ENCODE measurements around the gene MRPL10. TPM values are rescaled to one million over a fixed set of nuclear protein-coding genes. Genes with fewer than 3 reads are reported as not detected.

MRPL10 gene
- total RNA-seq, 1 experiment from 2014 or later, result 67.2 TPM

- H2BK15ac ChIP-seq (ENCODE audit: low read depth, low read length), result no peak overlapping the region
- H3K23me2 ChIP-seq (ENCODE audit: insufficient read length, low read depth, low read length, poor library complexity, severe bottlenecking), result peaks cover 22% of the 10 kb centered on the region
- peak overlapping the region; percentile 55 to 78 for H3K4me3 Mint-ChIP-seq
- H3K18ac ChIP-seq (ENCODE audit: insufficient read length, low read depth, low read length), result no peak overlapping the region
- peaks cover 78% of the 10 kb centered on the region for H3K27me3 Mint-ChIP-seq (ENCODE audit: low read depth)
- no peak for TF ChIP-seq CTCF (conservative IDR thresholded peaks at IDR 0.05)
- peaks cover 0 to 2% (median 0%) of the 10 kb centered on the region in 3 experiments; a peak in 1 of 7 replicates for H3K36me3 Mint-ChIP-seq (ENCODE audit: insufficient read depth in 1 of 3, low read depth in 3 of 3)
- DNase-seq, result peak; percentile 72
- H3K4ac ChIP-seq (ENCODE audit: low read depth, low read length), result no peak overlapping the region
- no CpG with 5 or more reads among the region's 31 CpGs for WGBS (ENCODE audit: extremely low coverage, insufficient read length, low lambda C conversion rate)
- H3K27me3 ChIP-seq (ENCODE audit: insufficient read depth, low read length), result peaks cover 44% of the 10 kb centered on the region
- H3K79me1 ChIP-seq (ENCODE audit: insufficient read depth, low read depth, low read length, poor library complexity, severe bottlenecking), result no peaks in the 10 kb centered on the region
- H4K20me1 ChIP-seq (ENCODE audit: control insufficient read depth, insufficient read depth, insufficient read length), result no peaks in the 10 kb centered on the region
- H3K9ac ChIP-seq (ENCODE audit: extremely low read depth, insufficient read length, low read length), result no peak overlapping the region
- H2BK5ac ChIP-seq (ENCODE audit: insufficient read length, low read length), result no peak overlapping the region
- no peak overlapping the region for H3K56ac ChIP-seq (ENCODE audit: insufficient read length, low read depth, low read length)
- H4K91ac ChIP-seq (ENCODE audit: insufficient read length, low read depth, low read length), result no peak overlapping the region
- H3K27ac Mint-ChIP-seq, result peak overlapping the region in 1 of 3 experiments; percentile 22; a peak in 1 of 7 replicates
- no peak overlapping the region for H3K27ac ChIP-seq (ENCODE audit: insufficient read length, low read depth, low read length)
- no peaks in the 10 kb centered on the region for H3K79me2 ChIP-seq (ENCODE audit: insufficient read depth, low read length)
- H3T11ph ChIP-seq (ENCODE audit: low read length), result no peak overlapping the region
- no peaks in the 10 kb centered on the region for H3K9me3 ChIP-seq (ENCODE audit: control insufficient read depth, low read depth, low read length)
- no peak overlapping the region for H3K14ac ChIP-seq (ENCODE audit: insufficient read depth, low read length)
- H2BK20ac ChIP-seq (ENCODE audit: low read depth, low read length, poor library complexity, severe bottlenecking), result no peak overlapping the region
- no peak overlapping the region for H2AFZ ChIP-seq (ENCODE audit: low read length)
- no peak overlapping the region for H3K23ac ChIP-seq (ENCODE audit: insufficient read length, low read depth, low read length)
- no peak overlapping the region for H4K8ac ChIP-seq (replicated peaks; ENCODE audit: insufficient read length, low read depth, low read length)
- peak overlapping the region; percentile 55 for H3K4me2 ChIP-seq (ENCODE audit: insufficient read depth, insufficient read length, low read length)
- peaks cover 32 to 53% of the 10 kb centered on the region in 2 experiments for H3K4me1 Mint-ChIP-seq
- no peak overlapping the region for H4K5ac ChIP-seq (ENCODE audit: insufficient read length, low read depth, low read length)
- no peak overlapping the region for H2BK120ac ChIP-seq (ENCODE audit: low read depth, low read length, poor library complexity, severe bottlenecking)
- no peak overlapping the region for H2AK5ac ChIP-seq (ENCODE audit: insufficient read length, low read length)
- H3K4me1 ChIP-seq (ENCODE audit: insufficient read depth, low read length), result peaks cover 4% of the 10 kb centered on the region; the same call in 1 of the 2 replicates
- H2BK12ac ChIP-seq (ENCODE audit: insufficient read length, low read depth, low read length), result no peak overlapping the region
- no peaks in the 10 kb centered on the region; a peak in 1 of 5 replicates for H3K9me3 Mint-ChIP-seq
These were observed 15.5 kb upstream of the MRPL10 start for GRCh38 chr17:47846716-47847340.

Data from H9 (cell line).